Tongue (tissue), 2 donors: Measurements from ENCODE around the gene CRACR2A. TPM values are rescaled to one million over a fixed set of nuclear protein-coding genes. Genes with fewer than 3 reads are reported as not detected.
A peak's percentile ranks its signal among the peaks of the same experiment; 100 is the strongest.

ENCODE experiments used
- DNase-seq: peaks from one replicate; pipeline ENCODE4 v3.0.0-alpha.2; 2015
- total RNA-seq: library from RNA; depleted of rRNA; stranded (reverse); fragments of >200 nt; gene quantifications from one replicate; pipeline ENCODE4 v1.2.3, GENCODE V29; 2014

Gene CRACR2A
- total RNA-seq, 1 donor from 2014 or later: 5.1 TPM

- no peak for DNase-seq
Observed at GRCh38 chr12:3752096-3752709, 706 bp downstream of the CRACR2A start.

- no peak for DNase-seq
Observed at GRCh38 chr12:3751151-3752095, 1.5 kb downstream of the CRACR2A start.

- no peak for DNase-seq
Observed at GRCh38 chr12:3750616-3751015, 2.3 kb downstream of the CRACR2A start.

- DNase-seq: no peak
Observed at GRCh38 chr12:3748620-3749019, 4.3 kb downstream of the CRACR2A start.

- DNase-seq: no peak
Observed at GRCh38 chr12:3747976-3748619, 4.8 kb downstream of the CRACR2A start.

- DNase-seq: no peak
Observed at GRCh38 chr12:3747543-3747942, 5.4 kb downstream of the CRACR2A start.

- no peak for DNase-seq
Observed at GRCh38 chr12:3746758-3747157, 6.2 kb downstream of the CRACR2A start.

- DNase-seq: no peak
Observed at GRCh38 chr12:3745152-3745551, 7.8 kb downstream of the CRACR2A start.

- DNase-seq: no peak
Observed at GRCh38 chr12:3744229-3744901, 8.5 kb downstream of the CRACR2A start.

GRCh38 chr12:3743803-3744202 lies 9.1 kb downstream of the CRACR2A start:
- DNase-seq: no peak

GRCh38 chr12:3741882-3742672 lies 10.8 kb downstream of the CRACR2A start:
- no peak for DNase-seq

- no peak for DNase-seq
Observed at GRCh38 chr12:3740480-3741231, 12.3 kb downstream of the CRACR2A start.

- no peak for DNase-seq
Observed at GRCh38 chr12:3735432-3735831, 17.5 kb downstream of the CRACR2A start.

- no peak for DNase-seq
Observed at GRCh38 chr12:3732901-3733300, 20.0 kb downstream of the CRACR2A start.

- no peak for DNase-seq
Observed at GRCh38 chr12:3730111-3730510, 22.8 kb downstream of the CRACR2A start.

GRCh38 chr12:3728686-3729085 lies 24.2 kb downstream of the CRACR2A start:
- DNase-seq: no peak

GRCh38 chr12:3727877-3728632 lies 24.9 kb downstream of the CRACR2A start:
- DNase-seq: peak; percentile 25

- DNase-seq: no peak
Observed at GRCh38 chr12:3727354-3727753, 25.6 kb downstream of the CRACR2A start.

GRCh38 chr12:3726456-3726855 lies 26.5 kb downstream of the CRACR2A start:
- no peak for DNase-seq
